OCI-LY7 (cell line): Measurements from ENCODE around the gene TSHZ2. TPM values are rescaled to one million over a fixed set of nuclear protein-coding genes. Genes with fewer than 3 reads are reported as not detected.

ENCODE experiments used
- BruUV-seq: library from RNA; stranded (reverse); fragments of 400-500 nt; replicated peaks from 2 replicates; lab custom pipeline; 2021; lab: Mats Ljungman, UMichigan
- CTCF ChIA-PET: fragments of 300-600 bp; sonication (Branson Sonifier 250); formaldehyde crosslinking; loops from one replicate; lab custom pipeline; 2022; ENCODE audit warnings: antibody characterized with exemption; ENCODE audit not compliant: unreplicated experiment; lab: Charles Lee
- POLR2A ChIA-PET: fragments of 300-600 bp; sonication (Branson Sonifier 250); formaldehyde crosslinking; loops from one replicate; lab custom pipeline; 2022; ENCODE audit warnings: antibody characterized with exemption; lab: Charles Lee
- DNase-seq: peaks from one replicate; pipeline ENCODE4 v3.0.0-alpha.2; 2015; ENCODE audit warnings: low spot score
- H2AFZ ChIP-seq: fragments of 200-600 bp; sonication (generic), shearing (Covaris generic); 2 replicates; pipeline ENCODE4 v1.6.1; 2014; ENCODE audit warnings: mild to moderate bottlenecking, antibody characterized with exemption, low read length, moderate library complexity
- H3K27ac ChIP-seq: fragments of 200-600 bp; sonication (generic); 2 replicates; pipeline ENCODE4 v1.5.1; 2014; ENCODE audit warnings: mixed run types, low read depth, mild to moderate bottlenecking, moderate library complexity, low read length, inconsistent platforms; ENCODE audit not compliant: poor library complexity, severe bottlenecking
- H3K36me3 ChIP-seq: fragments of 200-600 bp; sonication (generic); 2 replicates; pipeline ENCODE4 v1.6.1; 2014; ENCODE audit warnings: mild to moderate bottlenecking, antibody characterized with exemption, low read length, moderate library complexity, mixed read lengths; ENCODE audit not compliant: insufficient read depth
- H3K4me1 ChIP-seq: fragments of 200-600 bp; sonication (generic); 2 replicates; pipeline ENCODE4 v1.5.1; 2014; ENCODE audit warnings: mild to moderate bottlenecking, low read length; ENCODE audit not compliant: insufficient read depth, poor library complexity, severe bottlenecking
- H3K4me2 ChIP-seq: fragments of 200-600 bp; sonication (generic); 2 replicates; pipeline ENCODE4 v1.6.1; 2014; ENCODE audit warnings: mild to moderate bottlenecking, low read length
- H3K4me3 ChIP-seq: fragments of 200-600 bp; sonication (generic); 2 replicates; pipeline ENCODE4 v1.5.1; 2014; ENCODE audit warnings: mild to moderate bottlenecking, low read depth, low read length; ENCODE audit not compliant: poor library complexity, severe bottlenecking
- H3K79me2 ChIP-seq: fragments of 200-600 bp; sonication (generic); 2 replicates; pipeline ENCODE4 v1.6.1; 2016; ENCODE audit warnings: low read depth, mild to moderate bottlenecking, low read length, moderate library complexity, mixed read lengths; ENCODE audit not compliant: insufficient read depth
- H3K9me2 ChIP-seq: fragments of 200-600 bp; sonication (generic); 2 replicates; pipeline ENCODE4 v1.6.1; 2016; ENCODE audit warnings: mild to moderate bottlenecking, low read length, mixed read lengths; ENCODE audit not compliant: insufficient read depth
- H3K9me3 ChIP-seq: fragments of 200-600 bp; sonication (generic); 2 replicates; pipeline ENCODE4 v1.6.1; 2014; ENCODE audit warnings: mild to moderate bottlenecking, mixed run types, low read length, mixed read lengths
- H4K20me1 ChIP-seq: fragments of 200-600 bp; sonication (generic); 2 replicates; pipeline ENCODE4 v1.6.1; 2014; ENCODE audit warnings: mild to moderate bottlenecking, antibody characterized with exemption, low read length, moderate library complexity, mixed read lengths; ENCODE audit not compliant: insufficient read depth
- CTCF ChIP-seq: fragments of 200-600 bp; sonication (generic); conservative IDR thresholded peaks from 2 replicates; pipeline ENCODE4 v1.5.1; 2014; ENCODE audit warnings: mild to moderate bottlenecking, antibody characterized with exemption, low read length, moderate library complexity, mixed read lengths
- EZH2phosphoT487 ChIP-seq: fragments of 200-600 bp; sonication (generic); IDR thresholded peaks from 2 replicates; pipeline ENCODE4 v1.6.1; 2018; ENCODE audit warnings: low read depth, borderline replicate concordance, mild to moderate bottlenecking, mixed run types, antibody characterized with exemption, low read length, moderate library complexity, mixed read lengths
- intact Hi-C: fragments of 100-400 bp; cut with micrococcal nuclease; formaldehyde crosslinking; loops from one replicate; pipeline ENCODE4 v1.10.0; 2022; ENCODE audit not compliant: unreplicated experiment
- total RNA-seq, 2 experiments: library from RNA; depleted of rRNA in 1 of 2; stranded (reverse); fragments of >200 nt in 1 of 2; shearing (Covaris generic) in 1 of 2; gene quantifications; 2 replicates each; pipeline ENCODE4 v1.2.3, GENCODE V29; 2014 to 2022

Gene TSHZ2
- total RNA-seq, 2 experiments from 2014 or later, result not detected

DNA sequence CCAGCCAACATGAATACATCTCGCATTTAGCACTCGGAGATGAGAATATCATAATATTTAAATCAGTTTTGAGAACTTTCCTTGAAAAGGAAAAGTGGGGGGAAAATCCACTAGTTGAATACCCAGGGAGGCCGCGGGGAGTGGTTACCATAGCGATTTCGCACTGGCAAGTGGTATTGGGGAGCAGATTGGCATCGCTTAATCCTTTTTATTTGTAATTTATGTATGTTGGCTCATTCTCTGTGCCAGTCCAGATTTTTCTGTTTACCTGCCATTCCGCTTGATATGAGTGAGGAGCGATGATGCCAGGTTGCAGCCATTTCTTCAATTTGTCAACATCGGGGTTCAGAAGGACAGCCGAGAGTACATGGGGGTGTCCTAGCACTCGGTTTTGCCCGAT, 329.7 kb downstream of the TSHZ2 start:
- H2AFZ ChIP-seq, result no peak overlapping the region

GRCh38 chr20:53302695-53303412, 330.7 kb downstream of the TSHZ2 start:
- BruUV-seq, result no TSS peak

More for the DNA sequence above, 329.7 kb downstream of the TSHZ2 start:
- Histone ChIP-seq H4K20me1 (no peaks in the 10 kb centered on the region), H3K4me3 (no peak overlapping the region), H3K79me2 (no peaks in the 10 kb centered on the region), H3K9me2 (no peaks in the 10 kb centered on the region), H3K4me1 (no peaks in the 10 kb centered on the region), H3K9me3 (no peaks in the 10 kb centered on the region), H3K27ac (no peak overlapping the region), H3K36me3 (no peaks in the 10 kb centered on the region), H3K4me2 (no peak overlapping the region)
- no peak for DNase-seq
- no TSS peak for BruUV-seq
- ChIA-PET POLR2A (no interaction called here), CTCF (no interaction called here)
- intact Hi-C loops, result no loop called here
- no peak for TF ChIP-seq CTCF
- no peak for TF ChIP-seq EZH2phosphoT487

More at GRCh38 chr20:53302695-53303412, 330.7 kb downstream of the TSHZ2 start:
- no peak overlapping the region for H3K27ac ChIP-seq
- no peak overlapping the region for H3K4me3 ChIP-seq
- H3K9me2 ChIP-seq, result no peaks in the 10 kb centered on the region
- H3K4me2 ChIP-seq, result no peak overlapping the region
- intact Hi-C loops, result no loop called here
- ChIA-PET POLR2A (no interaction called here), CTCF (interaction anchor here (0.6 kb wide), 1 partner anchor 14 kb away, joined by 3 read pairs; no protein-coding TSS in a partner anchor)
- H3K4me1 ChIP-seq, result no peaks in the 10 kb centered on the region
- no peak overlapping the region for H2AFZ ChIP-seq
- H4K20me1 ChIP-seq, result no peaks in the 10 kb centered on the region
- H3K79me2 ChIP-seq, result no peaks in the 10 kb centered on the region
- H3K9me3 ChIP-seq, result no peaks in the 10 kb centered on the region
- H3K36me3 ChIP-seq, result no peaks in the 10 kb centered on the region
- TF ChIP-seq CTCF (no peak), EZH2phosphoT487 (no peak)
- no peak for DNase-seq
